MG63 (cell line): ENCODE measurements around the gene C7orf25. TPM values are rescaled to one million over a fixed set of nuclear protein-coding genes. Genes with fewer than 3 reads are reported as not detected.
"Not testable (repeated sequence)": the region's sequence is repeated elsewhere in the genome, so short reads cannot be mapped to it uniquely, and the experiment has no call there.

Experiments
- DNase-seq: peaks from one replicate; pipeline ENCODE4 v3.0.0-alpha.2; 2020
- H3K27me3 ChIP-seq: fragments of 250-450 bp; sonication (Bioruptor Pico); 2 replicates; pipeline ENCODE4 v1.5.1; 2020; ENCODE audit warnings: mild to moderate bottlenecking, moderate library complexity
- H3K36me3 ChIP-seq: fragments of 250-450 bp; sonication (Bioruptor Pico); 2 replicates; pipeline ENCODE4 v1.5.1; 2020; ENCODE audit warnings: mild to moderate bottlenecking, moderate library complexity
- H3K4me3 ChIP-seq: fragments of 250-450 bp; sonication (Bioruptor Pico); 2 replicates; pipeline ENCODE4 v1.5.1; 2020; ENCODE audit warnings: mild to moderate bottlenecking, moderate library complexity
- H3K9me3 ChIP-seq: fragments of 250-450 bp; sonication (Bioruptor Pico); 2 replicates; pipeline ENCODE4 v1.5.1; 2020; ENCODE audit warnings: mild to moderate bottlenecking, moderate library complexity
- total RNA-seq: library from RNA; depleted of rRNA; stranded (reverse); fragments of >200 nt; shearing (Covaris generic); gene quantifications from 2 replicates; pipeline ENCODE4 v1.2.3, GENCODE V29; 2014; ENCODE audit warnings: low replicate concordance

Gene C7orf25
- total RNA-seq, 1 experiment from 2014 or later: 10.1 TPM

DNA sequence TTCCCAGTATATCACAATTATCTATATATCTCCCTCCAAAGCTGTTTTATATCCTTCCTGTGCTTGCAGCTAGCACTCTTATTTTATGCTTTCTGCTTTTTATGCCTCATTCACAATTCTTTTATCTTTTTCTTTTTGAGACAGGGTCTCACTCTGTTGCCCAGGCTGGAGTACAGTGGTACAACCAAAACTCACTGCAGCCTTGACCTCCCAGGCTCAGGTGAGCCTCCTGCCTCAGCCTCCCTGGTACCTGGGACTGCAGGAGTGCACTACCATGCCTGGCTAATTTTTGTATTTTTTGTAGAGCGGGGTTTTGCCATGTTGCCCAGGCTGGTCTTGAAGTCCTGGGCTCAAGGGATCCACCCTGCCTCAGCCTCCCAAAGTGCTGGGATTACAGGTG is 5.7 kb downstream of the C7orf25 start:
- H3K27me3 ChIP-seq: no peaks in the 10 kb centered on the region
- H3K9me3 ChIP-seq: no peaks in the 10 kb centered on the region
- DNase-seq: no peak
- H3K36me3 ChIP-seq: peaks cover 10% of the 10 kb centered on the region; the same call in 1 of the 2 replicates
- no peak overlapping the region for H3K4me3 ChIP-seq

DNA sequence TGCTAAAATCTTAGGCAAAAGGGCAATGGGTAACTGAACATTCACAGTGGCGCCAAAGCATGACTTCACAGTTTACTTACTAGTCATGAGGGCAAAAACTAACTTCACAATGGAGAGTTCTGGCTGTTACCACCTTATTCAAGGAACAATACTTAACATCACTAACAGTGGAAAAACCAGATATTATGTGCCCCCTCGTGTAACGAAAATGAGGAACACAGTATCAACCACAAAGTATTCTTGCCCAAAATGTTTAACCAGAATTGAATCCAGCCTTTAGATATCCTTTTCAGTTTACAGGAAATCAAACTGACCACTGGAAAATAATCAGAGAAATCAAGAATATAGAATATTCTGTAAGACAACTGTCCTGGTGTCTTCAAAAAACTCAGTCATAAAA is 9.5 kb downstream of the C7orf25 start:
- Histone ChIP-seq H3K4me3 (no peak overlapping the region), H3K9me3 (no peaks in the 10 kb centered on the region), H3K27me3 (no peaks in the 10 kb centered on the region), H3K36me3 (no peaks in the 10 kb centered on the region)
- no peak for DNase-seq

DNA sequence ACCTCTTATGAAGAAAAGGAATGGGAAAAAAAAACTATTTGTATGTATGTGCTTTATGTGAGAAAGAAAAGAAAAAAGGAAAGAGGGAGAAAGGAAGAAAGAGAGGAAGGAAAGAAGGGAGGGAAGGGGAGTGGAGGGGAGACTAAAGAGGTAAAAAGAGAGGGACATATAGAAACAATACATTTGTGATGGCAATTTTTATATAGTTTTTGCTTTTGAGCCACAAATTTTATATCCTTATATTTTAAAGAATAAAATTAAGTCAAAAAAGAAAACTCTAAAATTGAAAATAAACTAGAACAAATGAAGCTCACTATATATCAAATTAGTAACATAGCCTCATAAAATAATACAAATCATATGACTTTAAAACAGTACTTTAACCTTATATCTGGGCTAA is 11.0 kb downstream of the C7orf25 start:
- Histone ChIP-seq H3K9me3 (no peaks in the 10 kb centered on the region), H3K4me3 (no peak overlapping the region), H3K27me3 (no peaks in the 10 kb centered on the region), H3K36me3 (no peaks in the 10 kb centered on the region)
- DNase-seq: no peak

DNA sequence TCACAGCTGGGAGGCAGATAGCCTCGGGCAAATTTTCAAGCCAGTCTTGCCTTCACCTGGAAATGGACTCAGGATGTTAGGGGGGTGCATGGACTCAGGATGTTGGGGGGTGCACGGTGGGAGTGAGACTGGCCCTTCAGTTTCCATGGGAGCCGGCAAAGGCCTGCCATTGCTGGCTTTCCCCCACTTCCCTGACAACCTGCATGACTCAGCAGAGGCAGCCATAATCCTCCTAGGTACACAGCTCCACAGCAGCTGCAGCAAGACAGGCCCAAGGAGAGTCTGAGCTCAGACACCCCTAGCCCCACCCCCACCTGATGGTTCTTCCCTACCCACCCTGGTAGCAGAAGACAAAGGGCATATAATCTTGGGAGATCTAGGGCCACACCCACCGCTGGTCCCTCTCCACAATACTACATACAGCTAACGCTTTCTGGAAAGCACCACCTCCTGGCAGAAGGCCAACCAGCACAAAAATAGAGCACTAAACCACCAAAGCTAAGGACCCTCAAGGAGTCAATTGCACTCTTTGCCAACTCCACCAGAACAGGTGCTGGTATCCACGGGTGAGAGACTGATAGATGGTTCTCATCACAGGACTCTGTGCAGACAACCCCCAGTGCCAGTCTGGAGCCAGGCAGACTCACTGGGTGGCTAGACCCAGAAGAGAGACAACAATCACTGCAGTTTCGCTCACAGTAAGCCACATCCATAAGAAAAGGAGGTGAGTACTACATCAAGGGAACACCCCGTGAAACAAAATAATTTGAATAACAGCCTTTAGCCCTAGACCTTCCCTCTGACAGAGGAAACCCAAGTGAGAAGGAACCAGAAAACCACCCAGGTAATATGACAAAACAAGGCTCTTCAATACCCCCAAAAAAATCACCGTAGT is 18.3 kb downstream of the C7orf25 start:
- H3K9me3 ChIP-seq: no peaks in the 10 kb centered on the region
- H3K36me3 ChIP-seq: no peaks in the 10 kb centered on the region
- no peaks in the 10 kb centered on the region for H3K27me3 ChIP-seq
- no peak overlapping the region for H3K4me3 ChIP-seq
- DNase-seq: no peak

DNA sequence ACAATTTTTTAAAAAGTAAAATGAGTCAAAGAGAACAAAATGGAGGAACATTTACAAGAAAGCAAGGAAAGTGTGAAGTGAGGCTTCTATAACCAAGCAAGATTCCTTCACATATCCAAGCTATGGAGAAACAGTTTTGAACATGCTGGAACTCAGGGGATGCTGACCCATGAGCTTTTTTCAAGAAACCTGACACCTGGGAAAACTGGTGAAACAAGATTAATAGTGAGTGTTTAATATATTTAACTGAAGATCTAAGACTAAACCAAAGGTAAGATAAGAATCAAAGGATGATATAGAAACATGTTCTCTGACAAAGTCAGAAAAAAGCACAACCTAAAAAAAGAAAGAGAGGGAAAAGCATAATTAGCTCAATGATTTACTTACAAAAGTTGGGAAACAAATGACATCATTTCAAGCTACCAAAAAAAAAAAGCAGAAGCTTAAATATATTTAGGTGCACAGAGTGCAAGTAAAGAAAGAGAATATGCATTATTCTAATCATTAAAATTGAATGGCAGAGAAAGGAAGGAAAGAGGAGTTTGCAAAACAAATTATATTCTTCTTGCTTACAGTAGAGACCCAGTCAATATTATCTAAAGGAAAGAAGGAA is 24.9 kb downstream of the C7orf25 start:
- Histone ChIP-seq H3K4me3 (no peak overlapping the region), H3K27me3 (peaks cover 3% of the 10 kb centered on the region; the same call in 1 of the 2 replicates), H3K9me3 (no peaks in the 10 kb centered on the region), H3K36me3 (no peaks in the 10 kb centered on the region)
- no peak for DNase-seq

DNA sequence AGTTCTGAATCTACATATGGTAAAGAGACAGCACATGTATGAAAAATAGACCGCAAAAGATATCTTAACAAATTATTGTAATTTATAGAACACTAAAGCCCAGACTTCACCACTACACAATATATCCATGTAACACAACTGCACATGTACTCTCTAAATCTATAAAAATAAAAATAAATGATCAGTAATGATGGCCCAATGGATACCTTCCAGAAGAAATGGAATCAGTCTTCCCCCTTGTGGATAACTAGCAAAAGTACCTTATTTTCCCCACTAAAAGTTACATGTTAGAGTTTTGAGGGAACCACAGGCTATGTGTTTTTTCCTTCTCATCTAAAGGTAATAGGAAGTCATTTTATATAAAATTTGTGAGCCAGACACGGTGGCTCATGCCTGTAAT is 25.7 kb downstream of the C7orf25 start:
- Histone ChIP-seq H3K36me3 (no peaks in the 10 kb centered on the region), H3K4me3 (no peak overlapping the region), H3K27me3 (peaks cover 3% of the 10 kb centered on the region; the same call in 1 of the 2 replicates), H3K9me3 (no peaks in the 10 kb centered on the region)
- DNase-seq: no peak

DNA sequence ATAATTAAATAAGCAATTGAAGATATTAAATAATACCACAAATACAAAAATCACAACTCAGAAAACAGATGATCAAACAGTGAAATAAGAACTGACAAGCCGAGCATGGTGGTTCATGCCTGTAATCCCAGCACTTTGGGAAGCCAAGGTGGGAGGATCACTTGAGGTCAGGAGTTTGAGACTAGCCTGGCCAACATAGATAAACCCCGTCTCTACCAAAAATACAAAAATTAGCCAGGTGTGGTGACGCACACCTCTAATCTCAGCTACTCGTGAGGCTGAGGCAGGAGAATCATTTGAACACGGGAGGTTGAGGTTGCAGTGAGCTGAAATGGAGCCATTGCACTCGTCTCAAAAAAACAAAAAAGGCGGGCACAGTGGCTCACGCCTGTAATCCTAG is 26.7 kb downstream of the C7orf25 start:
- H3K4me3 ChIP-seq, DNase-seq, H3K9me3 ChIP-seq: not testable (repeated sequence)

DNA sequence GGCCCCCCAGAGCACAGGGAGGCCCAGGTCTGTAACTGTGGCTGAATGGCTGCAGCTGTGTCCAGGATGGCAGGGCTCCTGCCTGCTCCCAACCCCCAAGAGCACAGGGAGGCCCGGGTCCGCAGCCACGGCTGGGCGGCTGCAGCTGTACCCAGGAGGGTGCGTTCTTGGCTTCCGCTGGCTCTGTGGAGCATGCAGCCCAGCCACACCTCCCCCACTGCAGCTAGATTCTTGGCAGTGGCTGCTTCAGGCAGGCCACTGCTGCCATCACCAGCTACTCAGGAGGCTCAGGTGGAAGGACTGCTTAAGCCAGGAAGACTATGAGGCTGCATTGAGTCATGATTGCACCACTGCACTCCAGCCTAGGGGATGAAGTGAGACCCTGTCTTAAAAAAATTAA is 27.9 kb downstream of the C7orf25 start:
- H3K4me3 ChIP-seq: no peak overlapping the region
- H3K9me3 ChIP-seq: no peaks in the 10 kb centered on the region
- DNase-seq: no peak
- H3K36me3 ChIP-seq: no peaks in the 10 kb centered on the region
- peaks cover 3% of the 10 kb centered on the region; the same call in 1 of the 2 replicates for H3K27me3 ChIP-seq

More for the DNA sequence above, 26.7 kb downstream of the C7orf25 start:
- not testable (repeated sequence) for H3K27me3 ChIP-seq, H3K36me3 ChIP-seq

DNA sequence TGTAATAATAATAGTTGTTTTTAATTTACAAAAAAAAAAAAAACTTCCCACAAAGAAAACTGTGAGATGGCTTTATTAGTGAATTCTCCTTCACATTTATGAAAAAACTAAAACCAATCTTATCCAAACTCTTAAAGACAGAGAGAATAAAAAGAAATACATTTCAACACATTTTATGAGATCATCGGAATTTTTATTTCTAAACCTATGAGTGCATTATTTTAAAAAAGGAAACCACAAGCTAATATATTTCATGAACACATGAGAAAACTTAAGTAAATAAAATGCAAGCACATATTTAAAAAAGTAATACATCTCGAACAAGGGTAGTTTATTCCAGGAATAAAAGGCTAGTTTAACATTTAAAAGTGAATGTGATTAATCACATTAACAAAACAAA is 31.5 kb downstream of the C7orf25 start:
- DNase-seq: no peak
- no peaks in the 10 kb centered on the region for H3K9me3 ChIP-seq
- no peak overlapping the region for H3K4me3 ChIP-seq
- H3K36me3 ChIP-seq: no peaks in the 10 kb centered on the region
- no peaks in the 10 kb centered on the region for H3K27me3 ChIP-seq

DNA sequence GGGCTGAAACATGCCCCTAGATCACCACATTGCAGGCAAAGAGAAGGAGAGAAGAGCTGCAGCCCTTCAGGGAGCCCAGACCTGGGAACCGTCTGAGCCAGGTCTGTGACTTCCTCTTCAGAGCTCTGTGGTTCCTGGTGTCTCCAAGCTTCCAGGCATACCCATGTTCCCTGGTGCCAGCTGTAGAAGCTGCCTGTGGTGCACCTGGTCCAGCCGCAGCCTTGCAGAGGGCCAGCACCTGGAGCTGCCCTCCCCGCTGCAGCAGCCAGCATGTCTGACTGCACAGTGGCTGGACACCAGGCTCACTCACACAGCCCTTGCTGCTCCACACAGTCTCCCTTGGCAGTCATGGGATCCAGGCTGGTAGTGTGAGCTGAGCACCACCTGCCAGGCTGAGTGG is 33.6 kb downstream of the C7orf25 start:
- Histone ChIP-seq H3K9me3 (no peaks in the 10 kb centered on the region), H3K27me3 (no peaks in the 10 kb centered on the region), H3K4me3 (no peak overlapping the region), H3K36me3 (no peaks in the 10 kb centered on the region)
- no peak for DNase-seq

DNA sequence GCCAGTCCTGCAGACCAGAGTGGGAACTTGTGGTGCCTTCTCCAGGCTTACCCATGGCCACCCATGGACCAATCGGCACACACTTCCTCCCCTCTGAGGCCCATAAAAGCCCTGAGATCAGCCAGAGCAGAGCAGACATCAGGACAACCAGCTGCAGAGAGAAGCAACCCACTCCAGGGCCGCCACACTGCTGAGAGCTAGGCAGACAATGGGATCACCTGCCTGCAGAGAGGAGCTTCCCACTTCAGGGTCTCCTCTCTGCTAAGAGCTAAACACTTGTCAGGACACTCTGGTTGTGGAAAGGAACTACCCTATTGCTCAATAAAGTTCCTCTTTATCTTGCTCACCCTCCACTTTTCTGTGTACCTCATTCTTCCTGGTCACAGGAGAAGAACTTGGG is 34.0 kb downstream of the C7orf25 start:
- H3K27me3 ChIP-seq: no peaks in the 10 kb centered on the region
- H3K9me3 ChIP-seq: no peaks in the 10 kb centered on the region
- no peak overlapping the region for H3K4me3 ChIP-seq
- H3K36me3 ChIP-seq: no peaks in the 10 kb centered on the region
- DNase-seq: no peak

DNA sequence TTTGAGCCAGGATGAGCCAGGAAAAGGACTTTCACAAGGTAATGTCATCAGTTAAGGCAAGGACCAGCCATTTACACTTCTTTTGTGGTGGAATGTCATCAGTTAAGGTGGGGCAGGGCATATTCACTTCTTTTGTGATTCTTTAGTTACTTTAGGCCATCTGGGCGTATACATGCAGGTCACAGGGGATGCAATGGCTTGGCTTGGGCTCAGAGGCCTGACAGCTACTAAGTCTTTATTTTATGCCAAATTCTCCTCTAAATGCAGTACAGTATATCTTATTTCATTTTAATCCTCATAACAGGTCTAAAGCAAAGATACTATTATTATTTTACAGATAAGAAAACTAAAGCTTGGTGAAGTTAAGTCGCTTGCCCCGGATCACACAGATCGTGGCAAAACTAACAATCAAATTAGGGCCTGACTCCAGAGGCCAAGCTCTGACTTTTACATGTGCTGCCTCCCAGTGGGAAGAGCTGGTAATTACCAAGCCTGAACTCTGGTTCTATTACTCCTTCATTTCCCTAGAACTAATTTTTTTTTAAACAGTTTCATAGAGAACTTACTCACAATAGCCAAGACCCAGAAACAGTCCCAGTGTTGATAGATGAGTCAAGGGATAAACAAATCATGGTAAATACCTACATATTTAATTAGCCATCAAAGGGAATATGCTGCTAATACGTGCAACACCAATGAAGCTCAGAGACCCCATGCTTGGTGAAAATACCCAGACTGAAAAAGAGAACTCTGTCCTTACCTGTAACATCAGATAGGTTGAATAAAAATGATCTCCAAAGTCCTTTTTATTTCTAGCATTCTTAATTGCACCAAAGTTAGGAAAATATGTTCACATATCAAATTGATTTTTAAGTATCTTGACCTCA is 35.4 kb downstream of the C7orf25 start:
- Histone ChIP-seq H3K27me3 (no peaks in the 10 kb centered on the region), H3K9me3 (no peaks in the 10 kb centered on the region), H3K36me3 (no peaks in the 10 kb centered on the region), H3K4me3 (no peak overlapping the region)
- peak; percentile 47 for DNase-seq

DNA sequence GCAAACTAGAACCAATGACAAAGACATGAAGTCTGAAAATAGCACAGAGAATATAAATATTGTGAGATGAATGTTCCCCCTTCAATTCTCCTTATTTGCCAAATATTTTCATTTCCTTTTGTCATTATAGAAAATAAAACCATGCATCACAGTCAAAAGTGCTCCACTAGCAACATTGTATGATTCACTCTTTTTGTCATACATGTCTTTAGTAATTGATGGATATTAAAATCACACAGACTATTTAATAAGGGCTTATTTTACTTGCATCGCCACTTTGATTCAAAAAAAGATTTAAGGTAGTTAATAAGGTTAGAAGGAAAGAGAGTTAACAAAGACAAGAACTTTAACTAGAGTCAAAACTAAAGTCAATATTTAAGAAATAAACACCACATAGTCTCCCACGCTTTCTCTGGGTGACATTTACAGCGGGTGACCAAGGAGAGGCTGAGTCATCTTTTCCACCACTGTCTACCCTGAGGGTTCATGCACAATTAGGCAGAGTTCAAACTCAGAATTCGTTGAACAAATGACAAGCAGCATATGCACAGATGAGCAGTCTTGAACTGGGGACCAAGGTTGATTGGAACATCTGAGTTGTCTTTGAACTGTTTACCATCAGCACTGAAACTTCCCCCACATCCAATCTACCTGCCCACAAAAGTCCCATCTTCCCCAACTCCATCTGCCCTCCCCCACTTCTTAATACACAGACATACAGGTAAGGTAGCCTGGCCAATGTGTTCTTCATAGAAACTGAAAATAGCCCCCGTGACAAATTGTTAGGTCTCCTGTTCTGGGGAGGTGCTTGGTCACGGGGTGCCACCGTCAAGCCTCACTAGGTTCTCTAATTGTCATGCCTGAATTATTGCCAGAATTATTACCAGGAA is 42.5 kb downstream of the C7orf25 start:
- DNase-seq: no peak
- Histone ChIP-seq H3K27me3 (no peaks in the 10 kb centered on the region), H3K9me3 (no peaks in the 10 kb centered on the region; the same call in 1 of the 2 replicates), H3K4me3 (no peak overlapping the region), H3K36me3 (no peaks in the 10 kb centered on the region)

DNA sequence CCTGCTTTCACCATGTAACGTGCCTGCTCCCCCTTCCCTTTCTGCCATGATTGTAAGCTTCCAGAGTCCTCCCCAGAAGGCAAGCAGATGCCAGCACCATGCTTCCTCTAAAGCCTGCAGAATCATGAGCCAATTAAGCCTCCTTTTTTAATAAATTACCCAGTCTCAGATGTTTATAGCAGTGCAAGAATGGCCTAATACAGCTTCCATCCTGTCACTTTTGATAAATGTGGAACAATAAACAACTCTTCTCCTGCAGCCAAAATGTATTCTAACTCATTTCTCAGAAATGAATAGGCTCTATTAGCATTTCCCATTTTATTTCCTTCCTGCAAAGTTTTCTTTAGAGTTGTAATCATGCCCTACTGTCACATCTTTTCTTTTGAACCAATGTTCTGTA is 43.4 kb downstream of the C7orf25 start:
- Histone ChIP-seq H3K27me3 (no peaks in the 10 kb centered on the region), H3K4me3 (no peak overlapping the region), H3K36me3 (no peaks in the 10 kb centered on the region), H3K9me3 (no peaks in the 10 kb centered on the region; the same call in 1 of the 2 replicates)
- DNase-seq: no peak
